HepG2 (cell line): ENCODE results near the gene KXD1. TPM values are rescaled to one million over a fixed set of nuclear protein-coding genes. Genes with fewer than 3 reads are reported as not detected.

Experiments used
- MED13 ChIP-seq: sonication (generic); formaldehyde crosslinking; IDR thresholded peaks from 2 replicates; pipeline ENCODE4 v1.5.0; 2020; ENCODE audit warnings: missing genetic modification reagents
- POLR2AphosphoS5 ChIP-seq: IDR thresholded peaks from 2 replicates; pipeline ENCODE4 v1.6.1; 2012; ENCODE audit warnings: low read depth, low read length
- RBM39 ChIP-seq: fragments of 200-400 bp; formaldehyde crosslinking; IDR thresholded peaks from one replicate; pipeline ENCODE4 v1.6.1; 2018; ENCODE audit warnings: antibody characterized with exemption, mild to moderate bottlenecking, low read depth, low read length; ENCODE audit not compliant: poor library complexity, severe bottlenecking
- TP53 ChIP-seq: sonication (generic); formaldehyde crosslinking; conservative IDR thresholded peaks from 2 replicates; pipeline ENCODE4 v1.4.0; 2020; ENCODE audit warnings: missing genetic modification reagents
- ZFYVE20 ChIP-seq: sonication (generic); formaldehyde crosslinking; IDR thresholded peaks from 2 replicates; pipeline ENCODE4 v1.8.0; 2023; ENCODE audit warnings: low read depth, mild to moderate bottlenecking, moderate library complexity, missing genetic modification reagents, borderline replicate concordance
- ZMYM4 ChIP-seq: sonication (generic); formaldehyde crosslinking; IDR thresholded peaks from 2 replicates; pipeline ENCODE4 v1.8.1; 2023; ENCODE audit warnings: mild to moderate bottlenecking, missing genetic modification reagents
- ZNF781 ChIP-seq: sonication (generic); formaldehyde crosslinking; IDR thresholded peaks from 2 replicates; pipeline ENCODE4 v1.5.1; 2020; ENCODE audit warnings: borderline replicate concordance, mild to moderate bottlenecking, missing genetic modification reagents; ENCODE audit errors: not compliant biosample characterization
- ZSCAN21 ChIP-seq: sonication (generic); formaldehyde crosslinking; IDR thresholded peaks from 2 replicates; pipeline ENCODE4 v1.8.0; 2022; ENCODE audit warnings: mild to moderate bottlenecking, missing genetic modification reagents, moderate library complexity, borderline replicate concordance
- polyA plus RNA-seq, 8 experiments: library from polyadenylated mRNA; depleted of rRNA in 3 of 8; stranded (reverse) in 7 of 8; unstranded in 1 of 8; fragments of >200 nt; fragmentation: Illumina TruSeq in 4 of 8; extraction: Trizol in 4 of 8; gene quantifications; 2 replicates each; pipeline versions ENCODE4 v1.2.1 to v1.2.3, GENCODE V29; 2011 to 2016; ENCODE audit warnings: low read depth in 4 of 8, missing spikeins in 1 of 8, mixed read lengths in 1 of 8; ENCODE audit not compliant: insufficient read depth in 1 of 8
- total RNA-seq, 5 experiments: library from RNA; depleted of rRNA; stranded (reverse); fragments of >200 nt; fragmentation: Illumina TruSeq; extraction: Trizol; gene quantifications; 2 replicates each; pipeline ENCODE4 v1.2.3, GENCODE V29; 2016; ENCODE audit warnings: low read depth in 1 of 5
- TF ChIP-seq, protein P1 (sequence below): sonication (generic); formaldehyde crosslinking; IDR thresholded peaks from 2 replicates; pipeline ENCODE4 v1.4.0; 2020; ENCODE audit warnings: missing genetic modification reagents
- TF ChIP-seq, protein P2 (sequence below): sonication (generic); formaldehyde crosslinking; conservative IDR thresholded peaks from 2 replicates; pipeline ENCODE4 v1.4.0; 2020; ENCODE audit warnings: missing genetic modification reagents
- TF ChIP-seq, protein P3 (sequence below): sonication (generic); formaldehyde crosslinking; IDR thresholded peaks from 2 replicates; pipeline ENCODE4 v1.5.0; 2020; ENCODE audit warnings: mild to moderate bottlenecking, missing genetic modification reagents, borderline replicate concordance
- TF ChIP-seq, protein P4 (sequence below): sonication (generic); formaldehyde crosslinking; IDR thresholded peaks from 2 replicates; pipeline ENCODE4 v1.5.1; 2020; ENCODE audit warnings: mild to moderate bottlenecking, moderate library complexity, missing genetic modification reagents
- TF ChIP-seq, protein P5 (sequence below), 2 experiments: IDR thresholded peaks; 2 replicates each; pipeline ENCODE4 v1.6.1; 2011 to 2012; ENCODE audit warnings: low read length in 2 of 2, borderline replicate concordance in 1 of 2, low read depth in 1 of 2, mild to moderate bottlenecking in 1 of 2, moderate library complexity in 1 of 2

KXD1 gene
- total and polyA plus RNA-seq, 2 of the 13 experiments (the other 11 are each of a cell fraction or from before 2014, with no cell fraction given) = 44.6 to 143 TPM

DNA sequence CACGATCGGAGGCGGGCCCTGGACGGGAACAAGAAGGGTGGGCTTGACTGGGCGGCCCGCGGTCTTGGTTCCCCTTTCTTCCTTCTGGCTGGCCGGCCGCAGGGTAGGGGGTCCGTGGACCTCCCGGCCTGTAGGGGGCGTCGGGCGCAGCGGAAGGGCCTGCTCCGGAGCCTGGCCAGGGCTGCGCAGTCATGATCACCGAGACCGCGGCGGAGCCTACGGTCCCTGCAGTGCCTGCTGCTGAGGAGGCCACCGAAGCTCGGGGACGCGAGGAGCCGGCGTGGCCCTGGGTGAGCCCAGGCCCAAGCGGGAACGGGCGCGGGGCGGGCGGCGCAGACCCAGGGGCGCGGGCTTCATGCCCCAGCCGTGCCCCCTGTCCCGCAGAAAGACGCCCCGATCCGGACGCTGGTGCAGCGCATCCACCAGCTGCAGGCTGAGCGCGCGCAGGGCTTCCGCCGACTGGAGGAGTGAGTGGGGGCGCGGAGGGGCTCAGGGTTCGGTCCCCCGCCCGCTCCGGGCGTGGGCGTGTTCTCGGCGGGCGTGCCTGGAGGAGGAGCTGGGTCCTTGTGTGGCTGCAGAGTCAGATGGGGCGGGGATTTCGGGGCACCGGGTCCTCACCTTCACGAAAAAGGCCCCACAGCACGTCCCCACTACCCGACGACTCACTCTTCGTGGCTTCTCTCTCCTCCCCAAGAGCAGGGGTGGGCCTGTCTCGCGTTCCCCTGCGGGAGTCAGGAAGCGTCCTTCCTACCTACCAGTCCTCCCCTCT is 31.1 kb downstream of the KXD1 start, which contains the start of gene REX1BD (continued):
- TF ChIP-seq ZNF781 (CRISPR knock-in tag) = peak; percentile 34
- TF ChIP-seq, protein P1, sequence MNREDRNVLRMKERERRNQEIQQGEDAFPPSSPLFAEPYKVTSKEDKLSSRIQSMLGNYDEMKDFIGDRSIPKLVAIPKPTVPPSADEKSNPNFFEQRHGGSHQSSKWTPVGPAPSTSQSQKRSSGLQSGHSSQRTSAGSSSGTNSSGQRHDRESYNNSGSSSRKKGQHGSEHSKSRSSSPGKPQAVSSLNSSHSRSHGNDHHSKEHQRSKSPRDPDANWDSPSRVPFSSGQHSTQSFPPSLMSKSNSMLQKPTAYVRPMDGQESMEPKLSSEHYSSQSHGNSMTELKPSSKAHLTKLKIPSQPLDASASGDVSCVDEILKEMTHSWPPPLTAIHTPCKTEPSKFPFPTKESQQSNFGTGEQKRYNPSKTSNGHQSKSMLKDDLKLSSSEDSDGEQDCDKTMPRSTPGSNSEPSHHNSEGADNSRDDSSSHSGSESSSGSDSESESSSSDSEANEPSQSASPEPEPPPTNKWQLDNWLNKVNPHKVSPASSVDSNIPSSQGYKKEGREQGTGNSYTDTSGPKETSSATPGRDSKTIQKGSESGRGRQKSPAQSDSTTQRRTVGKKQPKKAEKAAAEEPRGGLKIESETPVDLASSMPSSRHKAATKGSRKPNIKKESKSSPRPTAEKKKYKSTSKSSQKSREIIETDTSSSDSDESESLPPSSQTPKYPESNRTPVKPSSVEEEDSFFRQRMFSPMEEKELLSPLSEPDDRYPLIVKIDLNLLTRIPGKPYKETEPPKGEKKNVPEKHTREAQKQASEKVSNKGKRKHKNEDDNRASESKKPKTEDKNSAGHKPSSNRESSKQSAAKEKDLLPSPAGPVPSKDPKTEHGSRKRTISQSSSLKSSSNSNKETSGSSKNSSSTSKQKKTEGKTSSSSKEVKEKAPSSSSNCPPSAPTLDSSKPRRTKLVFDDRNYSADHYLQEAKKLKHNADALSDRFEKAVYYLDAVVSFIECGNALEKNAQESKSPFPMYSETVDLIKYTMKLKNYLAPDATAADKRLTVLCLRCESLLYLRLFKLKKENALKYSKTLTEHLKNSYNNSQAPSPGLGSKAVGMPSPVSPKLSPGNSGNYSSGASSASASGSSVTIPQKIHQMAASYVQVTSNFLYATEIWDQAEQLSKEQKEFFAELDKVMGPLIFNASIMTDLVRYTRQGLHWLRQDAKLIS (CRISPR knock-in tag) = 0 out of 2 replicates have a peak, but pooled peaks have one; percentile 74
- 0 out of 2 replicates have a peak, but pooled peaks have one; percentile 49 for TF ChIP-seq ZFYVE20 (CRISPR knock-in tag)
- TF ChIP-seq, protein P2, sequence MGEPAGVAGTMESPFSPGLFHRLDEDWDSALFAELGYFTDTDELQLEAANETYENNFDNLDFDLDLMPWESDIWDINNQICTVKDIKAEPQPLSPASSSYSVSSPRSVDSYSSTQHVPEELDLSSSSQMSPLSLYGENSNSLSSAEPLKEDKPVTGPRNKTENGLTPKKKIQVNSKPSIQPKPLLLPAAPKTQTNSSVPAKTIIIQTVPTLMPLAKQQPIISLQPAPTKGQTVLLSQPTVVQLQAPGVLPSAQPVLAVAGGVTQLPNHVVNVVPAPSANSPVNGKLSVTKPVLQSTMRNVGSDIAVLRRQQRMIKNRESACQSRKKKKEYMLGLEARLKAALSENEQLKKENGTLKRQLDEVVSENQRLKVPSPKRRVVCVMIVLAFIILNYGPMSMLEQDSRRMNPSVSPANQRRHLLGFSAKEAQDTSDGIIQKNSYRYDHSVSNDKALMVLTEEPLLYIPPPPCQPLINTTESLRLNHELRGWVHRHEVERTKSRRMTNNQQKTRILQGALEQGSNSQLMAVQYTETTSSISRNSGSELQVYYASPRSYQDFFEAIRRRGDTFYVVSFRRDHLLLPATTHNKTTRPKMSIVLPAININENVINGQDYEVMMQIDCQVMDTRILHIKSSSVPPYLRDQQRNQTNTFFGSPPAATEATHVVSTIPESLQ (CRISPR knock-in tag) = no peak
- peak; percentile 98 for TF ChIP-seq ZMYM4 (CRISPR knock-in tag)
- TF ChIP-seq ZSCAN21 (CRISPR knock-in tag) = no peak
- TF ChIP-seq, protein P3, sequence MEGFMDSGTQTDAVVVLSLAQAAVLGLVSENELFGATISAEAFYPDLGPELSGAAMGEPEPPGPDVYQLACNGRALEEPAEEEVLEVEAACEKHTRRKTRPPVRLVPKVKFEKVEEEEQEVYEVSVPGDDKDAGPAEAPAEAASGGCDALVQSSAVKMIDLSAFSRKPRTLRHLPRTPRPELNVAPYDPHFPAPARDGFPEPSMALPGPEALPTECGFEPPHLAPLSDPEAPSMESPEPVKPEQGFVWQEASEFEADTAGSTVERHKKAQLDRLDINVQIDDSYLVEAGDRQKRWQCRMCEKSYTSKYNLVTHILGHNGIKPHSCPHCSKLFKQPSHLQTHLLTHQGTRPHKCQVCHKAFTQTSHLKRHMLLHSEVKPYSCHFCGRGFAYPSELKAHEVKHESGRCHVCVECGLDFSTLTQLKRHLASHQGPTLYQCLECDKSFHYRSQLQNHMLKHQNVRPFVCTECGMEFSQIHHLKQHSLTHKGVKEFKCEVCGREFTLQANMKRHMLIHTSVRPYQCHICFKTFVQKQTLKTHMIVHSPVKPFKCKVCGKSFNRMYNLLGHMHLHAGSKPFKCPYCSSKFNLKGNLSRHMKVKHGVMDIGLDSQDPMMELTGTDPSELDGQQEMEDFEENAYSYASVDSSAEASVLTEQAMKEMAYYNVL (CRISPR knock-in tag) = peak; percentile 81
- TF ChIP-seq, protein P4, sequence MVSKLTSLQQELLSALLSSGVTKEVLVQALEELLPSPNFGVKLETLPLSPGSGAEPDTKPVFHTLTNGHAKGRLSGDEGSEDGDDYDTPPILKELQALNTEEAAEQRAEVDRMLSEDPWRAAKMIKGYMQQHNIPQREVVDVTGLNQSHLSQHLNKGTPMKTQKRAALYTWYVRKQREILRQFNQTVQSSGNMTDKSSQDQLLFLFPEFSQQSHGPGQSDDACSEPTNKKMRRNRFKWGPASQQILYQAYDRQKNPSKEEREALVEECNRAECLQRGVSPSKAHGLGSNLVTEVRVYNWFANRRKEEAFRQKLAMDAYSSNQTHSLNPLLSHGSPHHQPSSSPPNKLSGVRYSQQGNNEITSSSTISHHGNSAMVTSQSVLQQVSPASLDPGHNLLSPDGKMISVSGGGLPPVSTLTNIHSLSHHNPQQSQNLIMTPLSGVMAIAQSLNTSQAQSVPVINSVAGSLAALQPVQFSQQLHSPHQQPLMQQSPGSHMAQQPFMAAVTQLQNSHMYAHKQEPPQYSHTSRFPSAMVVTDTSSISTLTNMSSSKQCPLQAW (CRISPR knock-in tag) = no peak; the same call in none of the 2 replicates
- TF ChIP-seq RBM39 = peak; percentile 91
- TF ChIP-seq MED13 (CRISPR knock-in tag) = 0 out of 2 replicates have a peak, but pooled peaks have one; percentile 16
- TF ChIP-seq POLR2AphosphoS5 = peak; percentile 89
- TF ChIP-seq, protein P5, sequence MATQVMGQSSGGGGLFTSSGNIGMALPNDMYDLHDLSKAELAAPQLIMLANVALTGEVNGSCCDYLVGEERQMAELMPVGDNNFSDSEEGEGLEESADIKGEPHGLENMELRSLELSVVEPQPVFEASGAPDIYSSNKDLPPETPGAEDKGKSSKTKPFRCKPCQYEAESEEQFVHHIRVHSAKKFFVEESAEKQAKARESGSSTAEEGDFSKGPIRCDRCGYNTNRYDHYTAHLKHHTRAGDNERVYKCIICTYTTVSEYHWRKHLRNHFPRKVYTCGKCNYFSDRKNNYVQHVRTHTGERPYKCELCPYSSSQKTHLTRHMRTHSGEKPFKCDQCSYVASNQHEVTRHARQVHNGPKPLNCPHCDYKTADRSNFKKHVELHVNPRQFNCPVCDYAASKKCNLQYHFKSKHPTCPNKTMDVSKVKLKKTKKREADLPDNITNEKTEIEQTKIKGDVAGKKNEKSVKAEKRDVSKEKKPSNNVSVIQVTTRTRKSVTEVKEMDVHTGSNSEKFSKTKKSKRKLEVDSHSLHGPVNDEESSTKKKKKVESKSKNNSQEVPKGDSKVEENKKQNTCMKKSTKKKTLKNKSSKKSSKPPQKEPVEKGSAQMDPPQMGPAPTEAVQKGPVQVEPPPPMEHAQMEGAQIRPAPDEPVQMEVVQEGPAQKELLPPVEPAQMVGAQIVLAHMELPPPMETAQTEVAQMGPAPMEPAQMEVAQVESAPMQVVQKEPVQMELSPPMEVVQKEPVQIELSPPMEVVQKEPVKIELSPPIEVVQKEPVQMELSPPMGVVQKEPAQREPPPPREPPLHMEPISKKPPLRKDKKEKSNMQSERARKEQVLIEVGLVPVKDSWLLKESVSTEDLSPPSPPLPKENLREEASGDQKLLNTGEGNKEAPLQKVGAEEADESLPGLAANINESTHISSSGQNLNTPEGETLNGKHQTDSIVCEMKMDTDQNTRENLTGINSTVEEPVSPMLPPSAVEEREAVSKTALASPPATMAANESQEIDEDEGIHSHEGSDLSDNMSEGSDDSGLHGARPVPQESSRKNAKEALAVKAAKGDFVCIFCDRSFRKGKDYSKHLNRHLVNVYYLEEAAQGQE (IDR thresholded peaks at IDR 0.05; ENCODE audit: borderline replicate concordance in 1 of 2, low read depth in 1 of 2, low read length in 2 of 2) = 0 out of 4 replicates have a peak, but pooled peaks of 1 of the 2 experiments have one; percentile 38
- TF ChIP-seq TP53 (CRISPR knock-in tag) = no peak
